WTC11 (cell line): ENCODE results near the gene MKS1. TPM values are rescaled to one million over a fixed set of nuclear protein-coding genes. Genes with fewer than 3 reads are reported as not detected.

Experiments used
- ATAC-seq: fragments of 200-7000 bp; cut with Tn5 transposase; 2 replicates; pipeline ENCODE4 v1.10.0; 2021; ENCODE audit warnings: mild to moderate bottlenecking, moderate library complexity
- Bru-seq: library from RNA; stranded (reverse); fragments of 400-500 nt; gene quantifications from one replicate; lab custom pipeline; 2021; lab: Mats Ljungman, UMichigan
- CTCF ChIA-PET: fragments of 300-600 bp; sonication (Branson Sonifier 250); formaldehyde crosslinking; loops from one replicate; lab custom pipeline; 2021; ENCODE audit warnings: antibody characterized with exemption; lab: Charles Lee
- POLR2A ChIA-PET: fragments of 350-600 bp; sonication (Branson Sonifier 250); formaldehyde crosslinking; loops from one replicate; lab custom pipeline; 2021; ENCODE audit warnings: antibody characterized with exemption; lab: Charles Lee
- DNase-seq: peaks from one replicate; pipeline ENCODE4 v3.0.0; 2021; ENCODE audit warnings: low spot score
- H3K27ac Mint-ChIP-seq: 2 replicates; pipeline ENCODE4 v1.8.0; 2021; ENCODE audit warnings: mixed read lengths
- H3K27me3 Mint-ChIP-seq: 2 replicates; pipeline ENCODE4 v1.8.0; 2021; ENCODE audit warnings: low read depth, mild to moderate bottlenecking, moderate library complexity, mixed read lengths
- H3K36me3 Mint-ChIP-seq: 2 replicates; pipeline ENCODE4 v1.8.0; 2021; ENCODE audit warnings: mixed read lengths
- H3K4me1 Mint-ChIP-seq: 2 replicates; pipeline ENCODE4 v1.8.0; 2022; ENCODE audit warnings: mixed read lengths
- H3K4me3 Mint-ChIP-seq: 2 replicates; pipeline ENCODE4 v1.8.0; 2021; ENCODE audit warnings: mild to moderate bottlenecking, moderate library complexity, mixed read lengths
- H3K9me3 Mint-ChIP-seq: 2 replicates; pipeline ENCODE4 v1.8.0; 2021; ENCODE audit warnings: mixed read lengths
- ARID4B ChIP-seq: sonication (generic); formaldehyde crosslinking; IDR thresholded peaks from 2 replicates; pipeline ENCODE4 v1.8.0; 2023; ENCODE audit warnings: missing genetic modification reagents, mild to moderate bottlenecking, borderline replicate concordance
- ATF6 ChIP-seq: sonication (generic); formaldehyde crosslinking; IDR thresholded peaks from 2 replicates; pipeline ENCODE4 v1.8.1; 2023; ENCODE audit warnings: mild to moderate bottlenecking, missing genetic modification reagents
- CREM ChIP-seq: sonication (generic); formaldehyde crosslinking; IDR thresholded peaks from 2 replicates; pipeline ENCODE4 v1.8.1; 2022; ENCODE audit warnings: mild to moderate bottlenecking, missing genetic modification reagents, moderate library complexity
- E2F5 ChIP-seq: sonication (generic); formaldehyde crosslinking; IDR thresholded peaks from 2 replicates; pipeline ENCODE4 v1.8.1; 2022; ENCODE audit warnings: mild to moderate bottlenecking, moderate library complexity, missing genetic modification reagents
- FOXK1 ChIP-seq: sonication (generic); formaldehyde crosslinking; IDR thresholded peaks from 2 replicates; pipeline ENCODE4 v1.8.0; 2022; ENCODE audit warnings: mild to moderate bottlenecking, moderate library complexity, missing genetic modification reagents
- FOXP1 ChIP-seq: sonication (generic); formaldehyde crosslinking; IDR thresholded peaks from 2 replicates; pipeline ENCODE4 v1.8.0; 2022; ENCODE audit warnings: missing genetic modification reagents, mild to moderate bottlenecking, moderate library complexity, borderline replicate concordance
- FOXP4 ChIP-seq: sonication (generic); formaldehyde crosslinking; IDR thresholded peaks from 2 replicates; pipeline ENCODE4 v1.8.0; 2022; ENCODE audit warnings: mild to moderate bottlenecking, missing genetic modification reagents
- GABPB1 ChIP-seq: sonication (generic); formaldehyde crosslinking; IDR thresholded peaks from 2 replicates; pipeline ENCODE4 v1.8.1; 2023; ENCODE audit warnings: mild to moderate bottlenecking, missing genetic modification reagents
- HMGXB4 ChIP-seq: sonication (generic); formaldehyde crosslinking; IDR thresholded peaks from 2 replicates; pipeline ENCODE4 v1.8.1; 2023; ENCODE audit warnings: mild to moderate bottlenecking, moderate library complexity, missing genetic modification reagents
- KAT7 ChIP-seq: sonication (generic); formaldehyde crosslinking; IDR thresholded peaks from 2 replicates; pipeline ENCODE4 v1.8.1; 2023; ENCODE audit warnings: missing genetic modification reagents, mild to moderate bottlenecking, borderline replicate concordance
- MAX ChIP-seq: sonication (generic); formaldehyde crosslinking; IDR thresholded peaks from 2 replicates; pipeline ENCODE4 v1.8.0; 2022; ENCODE audit warnings: mild to moderate bottlenecking, missing genetic modification reagents
- NR2C2 ChIP-seq: sonication (generic); formaldehyde crosslinking; IDR thresholded peaks from 2 replicates; pipeline ENCODE4 v1.8.0; 2022; ENCODE audit warnings: mild to moderate bottlenecking, missing genetic modification reagents
- SMAD3 ChIP-seq: sonication (generic); formaldehyde crosslinking; IDR thresholded peaks from 2 replicates; pipeline ENCODE4 v1.8.0; 2022; ENCODE audit warnings: missing genetic modification reagents, mild to moderate bottlenecking, borderline replicate concordance
- SP1 ChIP-seq: sonication (generic); formaldehyde crosslinking; conservative IDR thresholded peaks from 2 replicates; pipeline ENCODE4 v1.8.1; 2022; ENCODE audit warnings: missing genetic modification reagents
- TEAD1 ChIP-seq: sonication (generic); formaldehyde crosslinking; IDR thresholded peaks from 2 replicates; pipeline ENCODE4 v1.8.0; 2022; ENCODE audit warnings: mild to moderate bottlenecking, missing genetic modification reagents
- ZNF232 ChIP-seq: sonication (generic); formaldehyde crosslinking; IDR thresholded peaks from 2 replicates; pipeline ENCODE4 v1.8.0; 2022; ENCODE audit warnings: mild to moderate bottlenecking, missing genetic modification reagents
- ZNF416 ChIP-seq: fragments of 250-450 bp; sonication (Bioruptor Pico); IDR thresholded peaks from 2 replicates; pipeline ENCODE4 v1.9.0; 2021; ENCODE audit warnings: mild to moderate bottlenecking, inconsistent platforms
- long read RNA-seq, 3 experiments: library from RNA in 1 of 3; library from capped mRNA in 1 of 3; library from polyadenylated mRNA in 1 of 3; unstranded in 2 of 3; stranded (forward) in 1 of 3; transcript quantifications; one replicate each; pipeline ENCODE4 v2.0.0, GENCODE V29; 2021
- total RNA-seq: library from RNA; stranded (reverse); gene quantifications from 3 replicates; pipeline ENCODE4 v1.2.3, GENCODE V29; 2021

MKS1 gene
- total RNA-seq (18.6 to 24.2 TPM (median 18.9 TPM) in 3 replicates), Bru-seq, nascent RNA (percentile 60 among the genes with signal in this experiment)
- long read RNA-seq, experiment 1, transcript MKS1-202 (18 exons, 2,397 nt) = major isoform, 49 of 90 reads
- long read RNA-seq, experiment 1, partial matches to known transcripts = 9 of 90 reads
- long read RNA-seq, experiment 1, other reads (novel, unspliced or antisense) = 28 of 90 reads
- long read RNA-seq, experiment 2, transcript MKS1-202 (18 exons, 2,397 nt) = major isoform, 5 of 20 reads
- long read RNA-seq, experiment 2, partial matches to known transcripts = 6 of 20 reads
- long read RNA-seq, experiment 2, other reads (novel, unspliced or antisense) = 9 of 20 reads
- long read RNA-seq, experiment 3, partial matches to known transcripts = 4 of 15 reads
- long read RNA-seq, experiment 3, other reads (novel, unspliced or antisense) = 8 of 15 reads

- ATAC-seq (peak; percentile 100), DNase-seq (peak; percentile 97)
- Mint-ChIP-seq H3K36me3 (no peaks in the 10 kb centered on the region; the same call in 1 of the 2 replicates), H3K4me1 (peaks cover 9% of the 10 kb centered on the region), H3K9me3 (no peaks in the 10 kb centered on the region), H3K4me3 (peak within 1 kb of the TSS; percentile 93), H3K27ac (peak within 1 kb of the TSS; percentile 92), H3K27me3 (peaks cover 30% of the 10 kb centered on the region)
- 0 out of 2 replicates have a peak, but pooled peaks have one; percentile 36 for TF ChIP-seq SMAD3 (CRISPR knock-in tag)
- no peak for TF ChIP-seq NR2C2 (CRISPR knock-in tag)
- peak; percentile 85; the same call in 1 of the 2 replicates for TF ChIP-seq ZNF232 (CRISPR knock-in tag)
- peak; percentile 51; the same call in 1 of the 2 replicates for TF ChIP-seq FOXP4
- peak; percentile 91; the same call in 1 of the 2 replicates for TF ChIP-seq CREM (CRISPR knock-in tag)
- no peak; the same call in 1 of the 2 replicates for TF ChIP-seq TEAD1 (CRISPR knock-in tag)
- peak; percentile 68 for TF ChIP-seq GABPB1 (CRISPR knock-in tag)
- TF ChIP-seq FOXP1 (CRISPR knock-in tag) = peak; percentile 74; the same call in 1 of the 2 replicates
- peak; percentile 66 for TF ChIP-seq SP1
- peak; percentile 79; the same call in 1 of the 2 replicates for TF ChIP-seq ARID4B
- TF ChIP-seq E2F5 (CRISPR knock-in tag) = peak; percentile 71; the same call in 1 of the 2 replicates
- TF ChIP-seq FOXK1 (CRISPR knock-in tag) = peak; percentile 98
- TF ChIP-seq ZNF416 (CRISPR knock-in tag) = no peak
- no peak for TF ChIP-seq ATF6 (CRISPR knock-in tag)
- peak; percentile 92 for TF ChIP-seq MAX (CRISPR knock-in tag)
- peak; percentile 45; the same call in 1 of the 2 replicates for TF ChIP-seq KAT7 (CRISPR knock-in tag)
- TF ChIP-seq HMGXB4 = peak; percentile 69; the same call in 1 of the 2 replicates
- ChIA-PET CTCF (interaction anchor here (0.5 to 3.0 kb wide), 20 partner anchors 9 to 257 kb away, joined by 3 to 29 read pairs (median 4); partner anchors contain the start of gene LPO), POLR2A (interaction anchor here (1.2 kb wide), 1 partner anchor 198 kb away, joined by 7 read pairs; the partner anchor contains the start of gene RNF43)
These were observed at the start of gene MKS1 for GRCh38 chr17:58219007-58219788. TSS of gene MKS1 (minus strand) at chr17:58219255. CDS start at chr17:58219230, 25 bp downstream.
